Activated CD4-positive, alpha-beta T cell treated with anti-CD3 and anti-CD28 coated beads for 1 hour (primary cell): ENCODE measurements around the gene ANXA8.
"Not testable (repeated sequence)": the region's sequence is repeated elsewhere in the genome, so short reads cannot be mapped to it uniquely, and the experiment has no call there.

Source experiments
- DNase-seq: peaks from one replicate; pipeline ENCODE4 v3.0.0-alpha.2; 2020

ANXA8 gene

DNA sequence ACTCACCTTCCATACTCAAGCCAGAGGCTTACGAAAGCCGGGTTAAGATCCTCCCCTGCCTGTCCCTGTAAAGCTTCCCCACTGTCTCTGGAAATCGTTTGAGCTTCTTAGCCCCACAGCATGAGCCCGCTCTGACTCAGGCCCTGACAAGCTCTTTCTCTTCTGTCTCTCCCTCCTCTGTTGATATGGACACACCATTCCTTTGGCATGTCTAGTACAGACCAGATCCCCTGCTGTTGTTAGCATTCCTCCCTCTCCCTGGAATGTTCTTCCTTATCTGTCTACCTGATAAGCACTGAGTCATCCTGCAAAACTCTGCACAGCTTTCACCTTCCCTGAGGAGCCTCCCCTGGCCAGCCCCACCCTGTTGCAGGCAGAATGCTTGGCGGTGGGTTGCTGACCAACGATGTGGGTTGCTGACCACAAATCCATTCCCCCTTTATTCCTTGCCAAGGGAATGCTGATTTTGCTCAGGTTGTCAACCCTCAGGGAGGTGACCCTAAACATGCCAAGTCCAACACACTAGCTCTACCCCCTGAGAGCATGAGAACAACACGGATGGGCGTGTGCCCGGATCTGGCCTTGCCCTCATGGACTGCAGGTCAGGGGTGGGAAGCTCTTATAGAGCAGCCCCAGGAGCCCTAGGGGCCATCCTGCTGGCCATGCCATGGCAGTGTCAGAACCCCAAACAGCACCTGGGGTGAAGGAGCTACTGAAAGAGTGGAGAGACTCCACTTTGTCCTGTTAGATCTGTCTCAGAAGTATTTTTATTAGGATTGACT is 21.1 kb downstream of the ANXA8 start:
- DNase-seq: not testable (repeated sequence)

DNA sequence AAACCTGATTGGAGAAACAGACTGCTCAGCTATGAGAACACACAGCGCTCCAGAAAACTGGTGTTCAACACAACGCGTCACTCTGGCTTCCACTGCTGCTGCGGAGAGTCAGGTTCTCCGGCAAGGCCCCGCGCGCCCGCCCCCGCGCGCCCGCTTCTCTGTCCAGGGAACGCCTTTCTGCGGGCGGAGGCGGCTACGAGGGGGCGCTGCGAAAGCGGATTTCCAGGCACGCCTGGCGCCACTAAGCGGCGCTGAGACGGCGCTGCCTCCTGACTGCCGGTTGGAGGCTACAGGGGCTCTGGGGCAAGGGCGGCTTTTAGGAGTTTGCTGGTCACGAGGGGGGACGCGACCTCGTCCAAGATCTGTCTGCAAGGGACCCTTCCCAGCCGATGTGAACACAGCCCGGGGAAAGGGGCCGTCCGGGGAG is 22.6 kb downstream of the ANXA8 start:
- DNase-seq: not testable (repeated sequence)

GRCh38 chr10:47458466-47459154 is 25.3 kb downstream of the ANXA8 start:
- DNase-seq: no peak

GRCh38 chr10:47457826-47458225 is 26.1 kb downstream of the ANXA8 start:
- DNase-seq: no peak

- DNase-seq: no peak
These were observed 26.4 kb downstream of the ANXA8 start for GRCh38 chr10:47457528-47457820.

GRCh38 chr10:47456794-47457527 is 27.0 kb downstream of the ANXA8 start:
- DNase-seq: no peak

- no peak for DNase-seq
These were observed 27.7 kb downstream of the ANXA8 start for GRCh38 chr10:47456079-47456785.

DNA sequence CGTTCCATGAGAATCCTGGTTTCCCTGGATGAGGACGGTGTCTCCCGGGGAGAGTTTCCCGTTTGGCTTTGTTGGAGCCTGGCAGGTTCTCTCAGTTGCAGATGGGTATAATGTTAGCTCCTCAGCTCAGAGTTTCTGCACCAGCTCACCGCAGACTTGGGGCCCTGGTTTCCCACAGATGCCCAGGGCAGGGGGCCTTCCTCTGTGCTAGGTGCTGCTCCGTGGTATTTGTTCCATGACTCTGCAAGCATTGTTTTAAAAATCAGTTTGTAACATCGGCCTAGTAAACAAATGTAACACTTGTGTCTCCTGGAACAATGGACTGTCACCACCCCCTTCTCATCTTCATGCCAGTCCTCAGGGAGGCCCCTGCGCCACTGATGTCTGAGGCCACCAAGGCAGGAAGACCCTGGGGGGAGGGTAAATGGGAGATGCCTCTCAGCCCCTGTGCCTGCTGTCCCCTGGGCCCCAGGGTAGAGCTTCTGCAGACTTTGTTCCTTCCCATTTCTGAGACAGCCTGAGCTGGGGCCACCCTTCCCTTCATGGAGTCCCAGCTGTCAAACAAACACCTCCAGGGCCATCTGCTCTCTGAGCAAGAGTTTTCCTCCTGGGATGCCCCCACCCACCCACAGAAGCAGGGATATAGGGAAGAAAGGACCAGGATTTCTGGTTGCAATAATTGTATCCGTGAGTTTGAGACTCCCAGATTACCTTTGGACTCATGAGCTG is 28.4 kb downstream of the ANXA8 start:
- DNase-seq: not testable (repeated sequence)

DNA sequence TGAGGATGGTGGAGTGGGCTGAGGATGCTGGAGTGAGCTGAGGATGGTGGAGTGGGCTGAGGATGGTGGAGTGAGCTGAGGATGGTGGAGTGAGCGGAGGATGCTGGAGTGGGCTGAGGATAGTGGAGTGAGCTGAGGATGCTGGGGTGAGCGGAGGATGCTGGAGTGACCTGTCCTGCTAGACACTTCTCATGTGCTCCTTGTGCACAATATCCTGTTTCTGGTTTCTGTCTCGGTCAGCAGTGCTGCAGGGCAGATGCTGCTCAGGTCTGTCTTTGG is 29.2 kb downstream of the ANXA8 start:
- no peak for DNase-seq

- no peak for DNase-seq
These were observed 29.7 kb downstream of the ANXA8 start for GRCh38 chr10:47454008-47454779.

- DNase-seq: no peak
These were observed 30.5 kb downstream of the ANXA8 start for GRCh38 chr10:47453141-47454007.

GRCh38 chr10:47452495-47453140 is 31.3 kb downstream of the ANXA8 start:
- no peak for DNase-seq

DNA sequence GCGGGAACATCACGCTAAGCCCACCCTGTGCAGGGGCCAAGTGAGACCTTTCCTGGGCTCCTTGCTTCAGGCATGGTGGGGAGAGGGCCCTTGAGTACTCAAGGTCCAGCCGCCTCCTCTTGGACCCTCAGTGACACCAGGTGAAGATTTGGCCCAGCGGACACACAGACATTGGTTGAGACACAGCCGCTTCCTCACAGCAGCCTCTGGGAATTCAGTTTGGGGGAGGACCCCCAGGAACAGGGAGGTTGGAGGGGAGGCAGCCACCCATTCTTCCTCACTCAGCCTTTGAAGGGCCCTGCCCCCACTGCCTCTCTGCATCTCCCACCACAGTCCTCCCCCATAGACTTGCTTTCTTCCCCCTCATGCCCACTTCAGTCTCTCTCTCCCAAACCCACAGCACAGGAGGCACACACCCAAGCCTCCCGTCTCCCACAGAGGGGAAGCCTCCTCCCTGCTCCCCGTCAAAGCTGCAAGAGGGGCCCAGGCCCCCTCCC is 31.9 kb downstream of the ANXA8 start:
- no peak for DNase-seq

- no peak for DNase-seq
These were observed 32.5 kb downstream of the ANXA8 start for GRCh38 chr10:47451273-47451997.

GRCh38 chr10:47450442-47450841 is 33.5 kb downstream of the ANXA8 start:
- no peak for DNase-seq

DNA sequence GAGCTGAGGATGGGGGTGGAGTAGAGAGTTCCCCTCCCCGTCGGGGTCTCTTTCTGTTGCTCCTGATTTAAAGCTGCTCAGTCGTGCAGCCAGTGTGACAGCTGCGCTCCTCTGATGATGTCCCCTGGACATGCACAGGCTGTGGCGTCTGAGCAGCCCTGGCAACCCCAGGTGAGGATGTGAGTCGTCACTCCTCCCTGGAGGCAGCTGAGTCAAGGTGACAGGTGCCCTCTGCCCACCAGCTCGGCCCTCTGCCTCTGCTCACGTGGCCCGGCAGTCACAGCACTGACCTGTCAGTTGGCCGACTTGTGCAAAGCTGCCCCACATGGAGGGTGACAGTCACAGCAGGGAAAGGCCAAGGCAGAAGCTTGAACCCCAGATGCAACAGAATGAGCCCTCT is 33.9 kb downstream of the ANXA8 start:
- DNase-seq: no peak

DNA sequence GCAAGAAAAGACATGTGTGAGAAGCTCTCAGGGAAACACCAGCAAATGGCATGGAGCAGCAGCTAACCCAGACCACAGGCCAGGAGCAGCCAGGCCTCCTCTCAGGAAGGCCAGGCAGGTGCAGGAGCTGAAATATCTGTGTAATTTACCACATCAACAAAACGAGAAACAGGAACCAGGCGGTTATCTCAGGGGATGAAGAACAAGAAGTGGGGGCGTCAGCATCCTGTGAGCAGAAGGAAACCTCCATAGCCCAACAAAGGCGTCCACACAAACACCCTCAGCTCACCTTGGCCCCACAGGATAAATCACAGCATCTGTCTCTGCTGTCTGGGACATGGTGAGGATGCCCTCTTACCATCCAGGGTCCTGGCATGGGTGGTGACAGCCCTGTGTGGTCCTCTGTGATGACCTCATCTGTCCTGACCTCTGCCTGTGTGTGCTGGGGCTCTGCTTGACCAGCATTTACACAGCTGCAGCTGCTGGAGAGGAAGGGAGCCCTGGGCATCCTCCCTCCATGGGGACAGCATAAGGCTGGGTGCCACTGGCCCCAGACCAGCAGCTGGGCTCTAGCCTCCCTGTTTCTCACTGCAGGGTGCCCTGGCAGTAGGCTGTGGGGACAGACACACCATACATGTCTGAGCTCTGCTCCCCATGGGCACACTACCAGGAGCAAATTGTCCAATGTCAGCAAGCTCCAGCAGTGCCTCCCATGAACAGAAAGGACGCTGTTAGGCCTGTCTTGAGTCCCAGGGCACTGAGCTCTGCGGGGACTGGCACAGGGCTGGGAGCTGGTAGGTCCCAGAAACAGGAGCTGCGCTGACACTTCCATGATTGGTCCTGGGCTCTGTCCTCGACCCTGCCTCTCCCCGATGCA is 34.6 kb downstream of the ANXA8 start:
- DNase-seq: no peak

GRCh38 chr10:47447705-47448104 is 36.2 kb downstream of the ANXA8 start:
- no peak for DNase-seq

DNA sequence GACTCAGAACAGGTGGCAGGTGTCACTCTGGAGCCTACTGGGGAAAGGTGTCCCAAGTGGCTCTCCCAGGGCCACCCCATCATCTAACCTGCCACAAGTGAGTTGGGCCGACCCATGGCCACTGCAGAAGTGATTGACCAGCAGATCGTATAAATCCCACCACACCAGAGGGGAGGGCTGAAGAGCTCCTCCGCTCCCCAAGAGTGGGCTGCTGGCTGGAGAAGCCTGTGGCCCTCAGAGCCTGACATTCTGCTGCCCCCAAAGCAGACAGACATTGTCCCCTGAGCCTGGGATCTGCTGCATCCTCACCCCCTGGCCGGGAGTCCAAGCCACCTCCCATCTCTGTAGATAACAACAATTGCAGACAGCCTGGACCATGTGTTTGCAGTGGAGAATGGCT is 36.7 kb downstream of the ANXA8 start:
- DNase-seq: no peak
